Dedifferentiated amniotic fluid mesenchymal stem cell (primary cell): ENCODE data around the gene PGA4.
A peak's percentile ranks its signal among the peaks of the same experiment; 100 is the strongest.
"Not testable (repeated sequence)": the region's sequence is repeated elsewhere in the genome, so short reads cannot be mapped to it uniquely, and the experiment has no call there.

Experiments
- DNase-seq: peaks from one replicate; pipeline ENCODE4 v3.0.0-alpha.2; 2016; ENCODE audit errors: extremely low spot score

The PGA4 gene

GRCh38 chr11:61250796-61251765 is 28.9 kb downstream of the PGA4 start:
- DNase-seq, result not testable (repeated sequence)

GRCh38 chr11:61252332-61252731 is 30.2 kb downstream of the PGA4 start:
- DNase-seq, result not testable (repeated sequence)

- DNase-seq, result peak; percentile 31
Measured at GRCh38 chr11:61254403-61255025, 32.4 kb downstream of the PGA4 start.

GRCh38 chr11:61256710-61257482 is 34.7 kb downstream of the PGA4 start:
- no peak for DNase-seq

- no peak for DNase-seq
Measured at GRCh38 chr11:61258546-61258945, 36.4 kb downstream of the PGA4 start.

GRCh38 chr11:61259363-61259762 is 37.2 kb downstream of the PGA4 start:
- DNase-seq, result no peak

GRCh38 chr11:61264371-61264770 is 42.2 kb downstream of the PGA4 start:
- DNase-seq, result no peak

GRCh38 chr11:61264795-61265194 is 42.6 kb downstream of the PGA4 start:
- no peak for DNase-seq

- DNase-seq, result no peak
Measured at GRCh38 chr11:61265357-61265756, 43.2 kb downstream of the PGA4 start.

- no peak for DNase-seq
Measured at GRCh38 chr11:61266602-61267001, 44.5 kb downstream of the PGA4 start.

GRCh38 chr11:61267437-61267841 is 45.3 kb downstream of the PGA4 start:
- no peak for DNase-seq

- DNase-seq, result no peak
Measured at GRCh38 chr11:61268588-61269250, 46.6 kb downstream of the PGA4 start.

GRCh38 chr11:61270354-61271076 is 48.4 kb downstream of the PGA4 start:
- DNase-seq, result peak; percentile 28

GRCh38 chr11:61272731-61273130 is 50.6 kb downstream of the PGA4 start:
- no peak for DNase-seq

- DNase-seq, result no peak
Measured at GRCh38 chr11:61273178-61274078, 51.3 kb downstream of the PGA4 start.

GRCh38 chr11:61274084-61274483 is 51.9 kb downstream of the PGA4 start:
- no peak for DNase-seq

- no peak for DNase-seq
Measured at GRCh38 chr11:61275191-61275590, 53.0 kb downstream of the PGA4 start.

GRCh38 chr11:61277186-61278000 is 55.2 kb downstream of the PGA4 start:
- no peak for DNase-seq

GRCh38 chr11:61278001-61278470 is 55.9 kb downstream of the PGA4 start:
- no peak for DNase-seq
